Gastrocnemius medialis (tissue), 4 donors: ENCODE data around the gene LDLRAD3. TPM values are rescaled to one million over a fixed set of nuclear protein-coding genes. Genes with fewer than 3 reads are reported as not detected.

ENCODE experiments used
- ATAC-seq, 2 donors: fragments of 150-250 bp; one replicate each; pipeline ENCODE4 v1.9.1; 2016
- DNase-seq, 2 donors: peaks; one replicate each; pipeline ENCODE4 v3.0.0-alpha.2; 2019
- H3K27ac ChIP-seq, 4 donors: fragments of 200-600 bp; sonication (generic); 1 replicate in 1 of 4; 2 replicates in 3 of 4; pipeline ENCODE4 v1.5.1; 2016 to 2018; ENCODE audit warnings: mild to moderate bottlenecking in 2 of 4, moderate library complexity in 1 of 4
- H3K27me3 ChIP-seq, 3 donors: fragments of 200-600 bp; sonication (generic) in 2 of 3; 1 replicate in 1 of 3; 2 replicates in 2 of 3; pipeline versions ENCODE4 v1.5.1 to v1.6.0; 2016 to 2019; ENCODE audit warnings: mild to moderate bottlenecking in 1 of 3, moderate library complexity in 1 of 3
- H3K36me3 ChIP-seq, 2 donors: fragments of 200-600 bp; sonication (generic) in 1 of 2; one replicate each; pipeline ENCODE4 v1.5.1; 2017 to 2018
- H3K4me1 ChIP-seq, 2 donors: fragments of 200-600 bp; sonication (generic) in 1 of 2; one replicate each; pipeline ENCODE4 v1.5.1; 2016 to 2017; ENCODE audit warnings: mild to moderate bottlenecking in 2 of 2
- H3K4me3 ChIP-seq, 4 donors: fragments of 200-600 bp; sonication (generic) in 3 of 4; 1 replicate in 1 of 4; 2 replicates in 3 of 4; pipeline ENCODE4 v1.5.1; 2016 to 2019; ENCODE audit warnings: mild to moderate bottlenecking in 2 of 4
- H3K9me3 ChIP-seq, 3 donors: fragments of 200-600 bp; sonication (generic) in 2 of 3; 1 replicate in 1 of 3; 2 replicates in 2 of 3; pipeline ENCODE4 v1.5.1; 2016 to 2019
- POLR2A ChIP-seq, 2 donors: fragments of 450-650 bp; IDR thresholded peaks; one replicate each; pipeline ENCODE4 v1.6.1; 2017; ENCODE audit warnings: antibody characterized with exemption in 2 of 2, mild to moderate bottlenecking in 2 of 2, moderate library complexity in 2 of 2
- in situ Hi-C, 4 donors: fragments of 200-750 bp; cut with MboI; loops; one replicate each; pipeline versions ENCODE4 v1.15.0 to v1.8.0; 2017; ENCODE audit warnings: low sequenced_read_pairs in 4 of 4
- intact Hi-C: fragments of 100-400 bp; cut with DNase I; formaldehyde crosslinking; loops from one replicate; pipeline ENCODE4 v1.15.1; 2023; ENCODE audit warnings: low total_unique reads
- total RNA-seq, 4 donors: library from RNA; depleted of rRNA; stranded (reverse); fragments of >200 nt; gene quantifications; one replicate each; pipeline versions ENCODE4 v1.1.0 to v1.2.3, GENCODE V29; 2016
- TF ChIP-seq, protein P1 (sequence below), 5 experiments: fragments of 450-650 bp in 3 of 5; fragments of 200-600 bp in 2 of 5; sonication (generic) in 2 of 5; IDR thresholded peaks in 4 of 5; conservative IDR thresholded peaks in 1 of 5; 1 replicate in 4 of 5; 2 replicates in 1 of 5; pipeline ENCODE4 v1.5.1; 2016 to 2019; ENCODE audit warnings: antibody characterized with exemption in 5 of 5, mild to moderate bottlenecking in 3 of 5, moderate library complexity in 3 of 5

Gene LDLRAD3
- total RNA-seq, 4 donors from 2014 or later: 6.1 to 12.8 (median 11.8) TPM

DNA sequence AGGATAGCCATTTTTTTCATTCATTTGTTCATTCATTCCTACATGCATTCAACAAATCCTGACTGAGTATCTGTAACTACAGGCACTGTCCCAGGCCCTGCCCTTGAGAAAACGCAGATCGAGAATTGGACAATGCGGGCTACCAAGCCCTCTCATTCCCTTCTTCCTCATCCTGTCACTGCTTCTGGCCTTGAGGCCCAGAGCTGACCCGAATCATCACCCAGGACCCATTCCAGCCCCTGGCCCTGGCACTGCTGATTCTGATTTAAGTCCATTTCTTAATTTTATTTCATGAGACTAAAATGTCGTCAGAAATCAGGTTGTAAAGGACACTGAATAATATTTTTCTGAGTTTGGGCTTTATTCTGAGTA lies 321.1 kb downstream of the LDLRAD3 start:
- H3K9me3 ChIP-seq: no peaks in the 10 kb centered on the region
- intact Hi-C loops (loop anchor here (5.0 to 10.0 kb wide), 2 partner anchors 110 to 223 kb away; no protein-coding TSS in a partner anchor), in situ Hi-C loops (loop anchor here (5.0 to 25.0 kb wide), 5 partner anchors 228 to 653 kb away; partner anchors contain the start of gene FJX1 (in 3 of the 4))
- H3K27me3 ChIP-seq: no peaks in the 10 kb centered on the region
- no peak overlapping the region for H3K4me3 ChIP-seq
- ATAC-seq (no peak), DNase-seq (no peak)
- no peaks in the 10 kb centered on the region for H3K4me1 ChIP-seq
- TF ChIP-seq, protein P1, sequence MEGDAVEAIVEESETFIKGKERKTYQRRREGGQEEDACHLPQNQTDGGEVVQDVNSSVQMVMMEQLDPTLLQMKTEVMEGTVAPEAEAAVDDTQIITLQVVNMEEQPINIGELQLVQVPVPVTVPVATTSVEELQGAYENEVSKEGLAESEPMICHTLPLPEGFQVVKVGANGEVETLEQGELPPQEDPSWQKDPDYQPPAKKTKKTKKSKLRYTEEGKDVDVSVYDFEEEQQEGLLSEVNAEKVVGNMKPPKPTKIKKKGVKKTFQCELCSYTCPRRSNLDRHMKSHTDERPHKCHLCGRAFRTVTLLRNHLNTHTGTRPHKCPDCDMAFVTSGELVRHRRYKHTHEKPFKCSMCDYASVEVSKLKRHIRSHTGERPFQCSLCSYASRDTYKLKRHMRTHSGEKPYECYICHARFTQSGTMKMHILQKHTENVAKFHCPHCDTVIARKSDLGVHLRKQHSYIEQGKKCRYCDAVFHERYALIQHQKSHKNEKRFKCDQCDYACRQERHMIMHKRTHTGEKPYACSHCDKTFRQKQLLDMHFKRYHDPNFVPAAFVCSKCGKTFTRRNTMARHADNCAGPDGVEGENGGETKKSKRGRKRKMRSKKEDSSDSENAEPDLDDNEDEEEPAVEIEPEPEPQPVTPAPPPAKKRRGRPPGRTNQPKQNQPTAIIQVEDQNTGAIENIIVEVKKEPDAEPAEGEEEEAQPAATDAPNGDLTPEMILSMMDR (IDR thresholded peaks at IDR 0.05 in 4 of 5, conservative IDR thresholded peaks at IDR 0.05 in 1 of 5): no peak
- TF ChIP-seq POLR2A (IDR thresholded peaks at IDR 0.05): no peak
- no peaks in the 10 kb centered on the region for H3K36me3 ChIP-seq
- H3K27ac ChIP-seq: no peak overlapping the region

DNA sequence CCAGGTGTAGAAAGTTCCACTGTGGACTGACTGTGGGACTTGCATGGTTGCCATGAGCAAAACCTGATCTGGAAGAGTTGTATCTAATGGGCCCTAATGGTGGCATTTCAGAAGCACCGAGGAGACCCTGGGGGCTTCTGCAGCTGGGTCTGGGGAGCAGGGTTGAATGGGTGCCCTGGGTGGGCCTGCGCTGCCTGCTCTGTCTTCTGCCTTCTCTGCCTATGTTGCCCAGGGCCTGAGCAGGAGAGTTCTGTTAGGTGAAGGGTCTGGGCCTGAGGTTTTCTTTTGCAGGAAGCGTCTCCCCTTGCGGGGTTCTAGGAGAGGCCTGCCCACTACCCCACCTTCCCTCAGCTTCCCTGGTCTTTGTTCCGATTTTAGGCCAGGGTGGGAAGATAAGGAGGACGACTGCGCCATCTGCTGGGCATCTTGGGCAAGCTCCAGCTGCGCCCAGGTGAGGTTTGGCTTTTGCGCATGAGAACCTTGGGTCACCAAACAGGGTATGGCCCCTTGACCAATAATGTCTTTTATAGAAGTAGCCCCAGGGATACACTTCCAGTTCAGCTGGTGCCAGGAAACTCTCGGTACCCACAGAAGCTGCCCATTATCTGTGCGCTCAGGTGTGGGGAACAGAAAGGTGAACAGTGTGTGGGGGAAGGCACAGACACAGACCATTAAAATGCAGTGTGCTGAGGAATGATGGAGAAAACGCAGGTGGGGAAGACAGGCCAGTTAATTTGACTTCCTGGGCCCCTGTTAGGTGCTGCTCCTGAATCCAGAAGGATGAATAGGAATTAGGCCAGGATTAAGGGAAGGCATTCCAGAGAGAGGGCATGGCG lies 322.1 kb downstream of the LDLRAD3 start:
- peaks cover 0 to 2% of the 10 kb centered on the region in 2 donors for H3K36me3 ChIP-seq
- H3K9me3 ChIP-seq: no peaks in the 10 kb centered on the region
- in situ Hi-C loops (loop anchor here (5.0 to 25.0 kb wide), 4 partner anchors 229 to 649 kb away; partner anchors contain the start of gene FJX1 (in 1 of the 4)), intact Hi-C loops (loop anchor here (1.0 to 10.0 kb wide), 3 partner anchors 111 to 650 kb away; no protein-coding TSS in a partner anchor)
- ATAC-seq (peak; percentile 67 to 69), DNase-seq (no peak)
- H3K27me3 ChIP-seq: no peaks in the 10 kb centered on the region
- H3K27ac ChIP-seq: no peak overlapping the region
- H3K4me3 ChIP-seq: no peak overlapping the region
- H3K4me1 ChIP-seq: no peaks in the 10 kb centered on the region
- no peak for TF ChIP-seq POLR2A (IDR thresholded peaks at IDR 0.05)
- TF ChIP-seq, protein P1 (IDR thresholded peaks at IDR 0.05 in 4 of 5, conservative IDR thresholded peaks at IDR 0.05 in 1 of 5): peak; percentile 52 to 83 (median 77)

DNA sequence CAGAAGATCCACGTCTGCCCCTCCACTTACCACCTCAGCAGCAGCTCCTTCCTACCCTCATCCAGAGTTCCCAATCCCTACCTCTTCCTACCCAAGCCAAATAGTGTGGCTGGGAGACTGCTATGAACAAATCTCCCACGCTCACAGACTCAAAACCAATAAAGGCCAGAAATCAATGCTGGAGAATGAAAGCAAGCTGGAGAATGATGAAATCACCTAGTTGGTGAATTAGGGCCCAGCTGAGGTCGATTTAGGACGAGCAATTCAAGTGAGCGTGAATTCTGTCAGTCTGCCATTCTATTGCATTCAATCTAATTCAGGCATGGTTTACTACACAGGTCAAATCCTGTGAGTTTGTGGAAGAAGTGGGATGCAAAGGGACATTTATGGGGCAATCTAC lies 322.9 kb downstream of the LDLRAD3 start:
- no peak for DNase-seq
- Histone ChIP-seq H3K36me3 (peaks cover 0 to 8% of the 10 kb centered on the region in 2 donors), H3K9me3 (no peaks in the 10 kb centered on the region), H3K27ac (no peak overlapping the region), H3K27me3 (no peaks in the 10 kb centered on the region), H3K4me3 (no peak overlapping the region), H3K4me1 (no peaks in the 10 kb centered on the region)
- ATAC-seq: no peak
- intact Hi-C loops (loop anchor here (1.0 to 10.0 kb wide), 3 partner anchors 112 to 650 kb away; no protein-coding TSS in a partner anchor), in situ Hi-C loops (loop anchor here (5.0 to 25.0 kb wide), 4 partner anchors 229 to 649 kb away; partner anchors contain the start of gene FJX1 (in 1 of the 4))
- TF ChIP-seq POLR2A (IDR thresholded peaks at IDR 0.05): no peak
- TF ChIP-seq, protein P1 (IDR thresholded peaks at IDR 0.05 in 4 of 5, conservative IDR thresholded peaks at IDR 0.05 in 1 of 5): no peak

DNA sequence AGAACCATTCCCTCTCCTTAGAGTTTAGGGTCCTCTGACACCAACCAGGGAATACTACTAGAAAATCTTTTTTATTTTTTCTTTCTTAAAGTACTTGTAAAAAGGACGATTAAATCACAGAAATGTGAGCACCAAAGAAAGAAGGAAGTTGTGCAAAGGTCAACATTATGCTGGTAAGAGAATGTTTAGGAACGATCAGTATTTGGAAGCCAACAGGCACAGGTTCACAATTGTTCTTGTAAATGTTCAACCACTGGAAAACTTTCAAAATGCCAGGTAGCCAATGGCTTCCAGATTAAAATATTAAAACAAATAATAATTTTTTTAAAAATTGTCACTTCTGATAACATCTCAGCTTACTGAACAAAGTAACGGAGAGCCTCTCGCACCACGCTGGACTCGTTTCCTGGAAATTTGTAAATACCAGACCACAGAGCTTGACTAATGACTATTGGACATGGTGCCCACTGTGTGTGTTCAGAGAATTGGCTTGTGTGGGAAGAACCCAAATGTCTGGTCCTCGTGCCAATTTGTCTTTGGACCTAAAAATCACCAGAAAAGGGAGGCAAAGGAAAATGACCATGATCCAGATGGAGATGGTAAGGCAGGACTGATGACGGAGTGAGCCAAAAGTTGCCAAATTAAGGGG lies 324.6 kb downstream of the LDLRAD3 start:
- Histone ChIP-seq H3K4me3 (no peak overlapping the region), H3K36me3 (peaks cover 2 to 25% of the 10 kb centered on the region in 2 donors), H3K4me1 (no peaks in the 10 kb centered on the region), H3K27me3 (no peaks in the 10 kb centered on the region), H3K9me3 (no peaks in the 10 kb centered on the region), H3K27ac (no peak overlapping the region)
- ATAC-seq: no peak
- TF ChIP-seq POLR2A (IDR thresholded peaks at IDR 0.05): no peak
- TF ChIP-seq, protein P1 (IDR thresholded peaks at IDR 0.05 in 4 of 5, conservative IDR thresholded peaks at IDR 0.05 in 1 of 5): no peak
- intact Hi-C loops: loop anchor here (5.0 to 10.0 kb wide), 2 partner anchors 114 to 226 kb away; no protein-coding TSS in a partner anchor
- DNase-seq: no peak
- in situ Hi-C loops: loop anchor here (5.0 to 25.0 kb wide), 4 partner anchors 231 to 651 kb away; partner anchors contain the start of gene FJX1 (in 1 of the 4)
